Activated T-helper 1 cell treated with anti-CD3 and anti-CD28 coated beads, Interleukin-12 subunit alpha, Interleukin-12 subunit beta, Interleukin-2, Interleukin-4 antibody, amounts not matched to agents 30 ng/mL and 10 ng/mL and 1 ng/mL, durations not matched to agents 14 hours and 24 hours and 36 hours (primary cell): ENCODE results near the gene RPL23. TPM values are rescaled to one million over a fixed set of nuclear protein-coding genes. Genes with fewer than 3 reads are reported as not detected.
"Not testable (repeated sequence)": the region's sequence is repeated elsewhere in the genome, so short reads cannot be mapped to it uniquely, and the experiment has no call there.

Source experiments
- DNase-seq: peaks from one replicate; pipeline ENCODE4 v3.0.0; 2021; ENCODE audit warnings: low spot score
- H3K27ac Mint-ChIP-seq: one replicate; pipeline ENCODE4 v1.8.0; 2021; ENCODE audit warnings: mild to moderate bottlenecking, mixed read lengths
- H3K27me3 Mint-ChIP-seq: one replicate; pipeline ENCODE4 v1.8.0; 2022; ENCODE audit warnings: mild to moderate bottlenecking, moderate library complexity, mixed read lengths; ENCODE audit not compliant: insufficient read depth
- H3K36me3 Mint-ChIP-seq: one replicate; pipeline ENCODE4 v1.8.0; 2021; ENCODE audit warnings: low read depth, mixed read lengths
- H3K4me1 Mint-ChIP-seq: one replicate; pipeline ENCODE4 v1.8.0; 2021; ENCODE audit warnings: low read depth, mixed read lengths
- H3K4me3 Mint-ChIP-seq: one replicate; pipeline ENCODE4 v1.8.0; 2021; ENCODE audit warnings: mild to moderate bottlenecking, moderate library complexity, mixed read lengths
- H3K9me3 Mint-ChIP-seq: one replicate; pipeline ENCODE4 v1.8.0; 2021; ENCODE audit warnings: mixed read lengths
- intact Hi-C: fragments of 100-400 bp; cut with micrococcal nuclease; formaldehyde crosslinking; loops from one replicate; pipeline ENCODE4 v1.15.1; 2024
- total RNA-seq: library from RNA; stranded (reverse); gene quantifications from 2 replicates; pipeline ENCODE4 v1.2.3, GENCODE V29; 2022

The RPL23 gene
- total RNA-seq, 1 donor from 2014 or later = 1,871 TPM

GRCh38 chr17:38869526-38870258 lies 16.2 kb upstream of the RPL23 start, which contains the start of gene LASP1:
Gene LASP1, plus strand, starts transcription at chr17:38870058. Its CDS starts 132 bp downstream, at chr17:38870190.
- peak; percentile 82 for DNase-seq
- H3K9me3 Mint-ChIP-seq = no peaks in the 10 kb centered on the region
- H3K27me3 Mint-ChIP-seq = no peaks in the 10 kb centered on the region
- peak within 1 kb of the TSS; percentile 95 for H3K4me3 Mint-ChIP-seq
- intact Hi-C loops = loop anchor here (1.0 to 10.0 kb wide), 9 partner anchors 16 to 535 kb away; partner anchors contain the start of genes FBXL20, FBXO47, PIP4K2B and RPL23
- peaks cover 53% of the 10 kb centered on the region for H3K4me1 Mint-ChIP-seq
- peaks cover 6% of the 10 kb centered on the region for H3K36me3 Mint-ChIP-seq
- peak within 1 kb of the TSS; percentile 96 for H3K27ac Mint-ChIP-seq

- intact Hi-C loops = loop anchor here (1.0 to 5.0 kb wide), 5 partner anchors 16 to 284 kb away; partner anchors contain the start of genes PIP4K2B and RPL23
- Mint-ChIP-seq H3K36me3 (peaks cover 6% of the 10 kb centered on the region), H3K4me1 (peaks cover 52% of the 10 kb centered on the region)
Measured at GRCh38 chr17:38868817-38869525, 15.4 kb upstream of the RPL23 start.

GRCh38 chr17:38867968-38868816 lies 14.7 kb upstream of the RPL23 start:
- H3K9me3 Mint-ChIP-seq = no peaks in the 10 kb centered on the region
- H3K4me3 Mint-ChIP-seq = peak overlapping the region; percentile 91
- no peaks in the 10 kb centered on the region for H3K27me3 Mint-ChIP-seq
- no peak for DNase-seq
- H3K4me1 Mint-ChIP-seq = peaks cover 44% of the 10 kb centered on the region
- intact Hi-C loops = loop anchor here (2.0 to 5.0 kb wide), 2 partner anchors 59 to 71 kb away; partner anchors contain the start of gene PIP4K2B
- peak overlapping the region; percentile 96 for H3K27ac Mint-ChIP-seq
- H3K36me3 Mint-ChIP-seq = peaks cover 6% of the 10 kb centered on the region

More at GRCh38 chr17:38868817-38869525, 15.4 kb upstream of the RPL23 start:
- Mint-ChIP-seq H3K9me3 (no peaks in the 10 kb centered on the region), H3K4me3 (peak overlapping the region; percentile 91), H3K27ac (peak overlapping the region; percentile 96), H3K27me3 (no peaks in the 10 kb centered on the region)
- DNase-seq = peak; percentile 78

- intact Hi-C loops = loop anchor here (5.0 kb wide), 1 partner anchor 70 kb away; the partner anchor contains the start of gene PIP4K2B
- Mint-ChIP-seq H3K4me3 (peak overlapping the region; percentile 91), H3K4me1 (peaks cover 36% of the 10 kb centered on the region), H3K36me3 (peaks cover 4% of the 10 kb centered on the region), H3K9me3 (no peaks in the 10 kb centered on the region), H3K27me3 (no peaks in the 10 kb centered on the region), H3K27ac (peak overlapping the region; percentile 96)
- peak; percentile 44 for DNase-seq
Measured at GRCh38 chr17:38867179-38867967, 13.9 kb upstream of the RPL23 start.

- Mint-ChIP-seq H3K36me3 (no peaks in the 10 kb centered on the region), H3K4me3 (no peak overlapping the region), H3K27me3 (no peaks in the 10 kb centered on the region), H3K27ac (no peak overlapping the region), H3K4me1 (peaks cover 23% of the 10 kb centered on the region), H3K9me3 (no peaks in the 10 kb centered on the region)
- intact Hi-C loops = loop anchor here (5.0 kb wide), 1 partner anchor 68 kb away; the partner anchor contains the start of gene PIP4K2B
- no peak for DNase-seq
Measured at GRCh38 chr17:38864636-38865398, 11.3 kb upstream of the RPL23 start.

GRCh38 chr17:38861399-38861843 lies 7.9 kb upstream of the RPL23 start:
- no peaks in the 10 kb centered on the region for H3K4me1 Mint-ChIP-seq
- no peaks in the 10 kb centered on the region for H3K27me3 Mint-ChIP-seq
- no peaks in the 10 kb centered on the region for H3K36me3 Mint-ChIP-seq
- H3K9me3 Mint-ChIP-seq = no peaks in the 10 kb centered on the region
- no peak for DNase-seq
- intact Hi-C loops = no loop called here
- no peak overlapping the region for H3K4me3 Mint-ChIP-seq
- no peak overlapping the region for H3K27ac Mint-ChIP-seq

GRCh38 chr17:38857271-38857670 lies 3.8 kb upstream of the RPL23 start:
- H3K27me3 Mint-ChIP-seq = no peaks in the 10 kb centered on the region
- no peak overlapping the region for H3K4me3 Mint-ChIP-seq
- intact Hi-C loops = no loop called here
- no peak for DNase-seq
- peaks cover 16% of the 10 kb centered on the region for H3K4me1 Mint-ChIP-seq
- H3K36me3 Mint-ChIP-seq = peaks cover 16% of the 10 kb centered on the region
- H3K27ac Mint-ChIP-seq = no peak overlapping the region
- H3K9me3 Mint-ChIP-seq = no peaks in the 10 kb centered on the region

- H3K9me3 Mint-ChIP-seq, H3K4me3 Mint-ChIP-seq, H3K27me3 Mint-ChIP-seq, intact Hi-C loops, H3K27ac Mint-ChIP-seq, DNase-seq: not testable (repeated sequence)
- H3K36me3 Mint-ChIP-seq = peaks cover 37% of the 10 kb centered on the region
- H3K4me1 Mint-ChIP-seq = peaks cover 31% of the 10 kb centered on the region
Measured at GRCh38 chr17:38855101-38855714, 1.7 kb upstream of the RPL23 start.

GRCh38 chr17:38852771-38853291 lies 690 bp downstream of the RPL23 start:
- H3K36me3 Mint-ChIP-seq = peaks cover 57% of the 10 kb centered on the region
- H3K4me1 Mint-ChIP-seq = peaks cover 44% of the 10 kb centered on the region
- intact Hi-C loops = loop anchor here (1.0 to 5.0 kb wide), 10 partner anchors 16 to 344 kb away; partner anchors contain the start of genes CACNB1, FBXO47 and PSMB3
- H3K9me3 Mint-ChIP-seq = no peaks in the 10 kb centered on the region
- peak overlapping the region; percentile 99 for H3K4me3 Mint-ChIP-seq
- H3K27ac Mint-ChIP-seq = peak overlapping the region; percentile 97
- H3K27me3 Mint-ChIP-seq = no peaks in the 10 kb centered on the region
- DNase-seq = no peak

- Mint-ChIP-seq H3K36me3 (peaks cover 64% of the 10 kb centered on the region), H3K9me3 (no peaks in the 10 kb centered on the region), H3K4me3 (peak overlapping the region; percentile 99), H3K4me1 (peaks cover 44% of the 10 kb centered on the region), H3K27me3 (no peaks in the 10 kb centered on the region), H3K27ac (peak overlapping the region; percentile 70)
- DNase-seq = no peak
- intact Hi-C loops = loop anchor here (5.0 kb wide), 3 partner anchors 116 to 346 kb away; partner anchors contain the start of genes CACNB1 and FBXO47
Measured at GRCh38 chr17:38851434-38851833, 2.1 kb downstream of the RPL23 start.
